Measurements from ENCODE around the gene VDR.

DNA sequence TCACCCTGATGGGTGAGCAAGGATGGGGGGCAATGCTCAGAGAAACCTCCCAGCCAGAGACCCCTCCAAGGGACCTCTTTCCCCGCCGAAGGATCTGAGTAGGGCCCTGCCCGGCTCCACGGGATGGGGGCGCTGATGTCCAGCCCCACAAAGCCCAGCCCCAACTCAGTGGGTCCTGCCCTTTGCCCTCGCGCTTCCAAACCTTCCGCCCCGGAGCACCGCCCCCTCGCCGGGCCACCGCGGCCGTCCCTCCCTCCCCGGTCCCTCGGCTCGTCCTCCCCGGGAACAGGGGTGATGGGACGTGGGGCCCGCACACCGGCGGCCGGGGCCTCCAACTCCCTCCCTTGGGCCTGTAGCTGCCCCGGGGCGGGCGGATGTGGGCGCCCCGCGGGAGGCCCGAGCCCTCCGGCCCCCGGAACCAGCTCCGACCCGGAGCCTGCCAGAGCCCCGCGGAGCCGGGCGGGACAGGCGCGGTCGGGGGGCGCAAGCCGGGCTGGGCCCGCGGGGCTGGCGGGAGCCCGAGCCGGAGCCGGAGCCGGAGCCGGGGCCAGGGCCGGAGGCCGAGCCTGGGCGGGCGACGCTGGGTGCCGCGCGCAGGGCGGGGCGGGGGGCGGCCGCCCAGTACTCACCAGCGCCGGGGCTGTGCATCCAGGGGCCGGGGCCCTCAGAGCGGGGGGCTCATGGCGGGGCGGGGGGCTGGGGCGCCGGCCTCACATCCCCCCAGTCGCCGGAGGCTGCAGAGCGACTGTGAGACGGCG is 85.5 kb downstream of the VDR start:
- TF ChIP-seq, protein P1, sequence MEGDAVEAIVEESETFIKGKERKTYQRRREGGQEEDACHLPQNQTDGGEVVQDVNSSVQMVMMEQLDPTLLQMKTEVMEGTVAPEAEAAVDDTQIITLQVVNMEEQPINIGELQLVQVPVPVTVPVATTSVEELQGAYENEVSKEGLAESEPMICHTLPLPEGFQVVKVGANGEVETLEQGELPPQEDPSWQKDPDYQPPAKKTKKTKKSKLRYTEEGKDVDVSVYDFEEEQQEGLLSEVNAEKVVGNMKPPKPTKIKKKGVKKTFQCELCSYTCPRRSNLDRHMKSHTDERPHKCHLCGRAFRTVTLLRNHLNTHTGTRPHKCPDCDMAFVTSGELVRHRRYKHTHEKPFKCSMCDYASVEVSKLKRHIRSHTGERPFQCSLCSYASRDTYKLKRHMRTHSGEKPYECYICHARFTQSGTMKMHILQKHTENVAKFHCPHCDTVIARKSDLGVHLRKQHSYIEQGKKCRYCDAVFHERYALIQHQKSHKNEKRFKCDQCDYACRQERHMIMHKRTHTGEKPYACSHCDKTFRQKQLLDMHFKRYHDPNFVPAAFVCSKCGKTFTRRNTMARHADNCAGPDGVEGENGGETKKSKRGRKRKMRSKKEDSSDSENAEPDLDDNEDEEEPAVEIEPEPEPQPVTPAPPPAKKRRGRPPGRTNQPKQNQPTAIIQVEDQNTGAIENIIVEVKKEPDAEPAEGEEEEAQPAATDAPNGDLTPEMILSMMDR (conservative IDR thresholded peaks at IDR 0.05 in 1 of 2, IDR thresholded peaks at IDR 0.05 in 1 of 2; ENCODE audit: low read depth in 1 of 2, low read length in 2 of 2): peak; percentile 34 to 40
- TF ChIP-seq EZH2 (IDR thresholded peaks at IDR 0.05; ENCODE audit: low read length, missing control alignments): no peak
